HCT116 (cell line): ENCODE results near the gene ETHE1. TPM values are rescaled to one million over a fixed set of nuclear protein-coding genes. Genes with fewer than 3 reads are reported as not detected.

Experiments used
- ATAC-seq: fragments of 200-7000 bp; cut with Tn5 transposase; 2 replicates; pipeline ENCODE4 v1.9.1; 2020; ENCODE audit warnings: mild to moderate bottlenecking, moderate library complexity
- BruUV-seq: library from RNA; stranded (reverse); fragments of 400-500 nt; replicated peaks from 2 replicates; lab custom pipeline; 2021; lab: Mats Ljungman, UMichigan
- CTCF ChIA-PET: fragments of 300-600 bp; sonication (Branson Sonifier 250); formaldehyde crosslinking; loops from one replicate; lab custom pipeline; 2021; ENCODE audit warnings: antibody characterized with exemption; lab: Charles Lee
- POLR2A ChIA-PET: fragments of 300-600, 350-600 bp; sonication (Branson Sonifier 250); formaldehyde crosslinking; loops from one replicate; lab custom pipeline; 2021; ENCODE audit warnings: antibody characterized with exemption; lab: Charles Lee
- RAD21 ChIA-PET, 2 experiments: fragments of 300-600 bp; sonication (Branson Sonifier 250); formaldehyde crosslinking; loops; one replicate each; lab custom pipeline; 2023; ENCODE audit warnings: low total read pairs in 2 of 2; ENCODE audit not compliant: uncharacterized antibody in 2 of 2, unreplicated experiment in 2 of 2, low non-redundant PET in 1 of 2; lab: Charles Lee
- DNase-seq: peaks from one replicate; pipeline ENCODE4 v3.0.0-alpha.2; 2010; ENCODE audit warnings: low read depth, low spot score
- H2AFZ ChIP-seq: fragments of 200-600 bp; shearing (Covaris generic), sonication (generic); 2 replicates; pipeline ENCODE4 v1.6.1; 2017; ENCODE audit warnings: low read depth, mixed run types, mixed read lengths, antibody characterized with exemption, low read length; ENCODE audit not compliant: poor library complexity, severe bottlenecking
- H3K27ac ChIP-seq: 2 replicates; pipeline ENCODE4 v1.5.1; 2012; ENCODE audit warnings: low read depth, low read length
- H3K27me3 ChIP-seq: fragments of 200-600 bp; sonication (generic); 2 replicates; pipeline ENCODE4 v1.6.1; 2016; ENCODE audit warnings: mixed run types, low read length, mixed read lengths; ENCODE audit not compliant: insufficient read depth
- H3K36me3 ChIP-seq, 2 experiments: fragments of 200-500 bp in 1 of 2; fragments of 200-600 bp in 1 of 2; sonication (Bioruptor generic) in 1 of 2; sonication (generic) in 1 of 2; 2 replicates each; pipeline versions ENCODE4 v1.5.1 to v1.6.1; 2014 to 2016; ENCODE audit warnings: low read length in 2 of 2, inconsistent platforms in 1 of 2, mixed read lengths in 1 of 2, mixed run types in 1 of 2; ENCODE audit not compliant: insufficient read depth in 2 of 2, control insufficient read depth in 1 of 2
- H3K4me1 ChIP-seq, 2 experiments: fragments of 200-600 bp in 1 of 2; sonication (generic) in 1 of 2; 2 replicates each; pipeline versions ENCODE4 v1.5.1 to v1.6.1; 2012 to 2017; ENCODE audit warnings: low read length in 2 of 2, inconsistent platforms in 1 of 2, mild to moderate bottlenecking in 1 of 2, mixed read lengths in 1 of 2, mixed run types in 1 of 2, moderate library complexity in 1 of 2; ENCODE audit not compliant: insufficient read depth in 2 of 2, control insufficient read depth in 1 of 2
- H3K4me2 ChIP-seq: fragments of 200-600 bp; sonication (generic); 2 replicates; pipeline ENCODE4 v1.6.1; 2017; ENCODE audit warnings: mixed run types, low read length, mixed read lengths
- H3K4me3 ChIP-seq, 2 experiments: fragments of 200-600 bp in 1 of 2; sonication (generic) in 1 of 2; replicated peaks in 1 of 2; 2 replicates each; pipeline ENCODE4 v1.5.1; 2011 to 2016; ENCODE audit warnings: low read length in 2 of 2, control low read depth in 1 of 2, low read depth in 1 of 2, mild to moderate bottlenecking in 1 of 2, mixed read lengths in 1 of 2, mixed run types in 1 of 2
- H3K79me2 ChIP-seq: fragments of 200-600 bp; sonication (generic); 2 replicates; pipeline ENCODE4 v1.6.1; 2017; ENCODE audit warnings: mild to moderate bottlenecking, mixed run types, low read length, moderate library complexity, mixed read lengths; ENCODE audit not compliant: insufficient read depth
- H3K9ac ChIP-seq: fragments of 200-600 bp; sonication (generic); 2 replicates; pipeline ENCODE4 v1.6.1; 2016; ENCODE audit warnings: low read length, mixed read lengths
- H3K9me2 ChIP-seq: fragments of 200-600 bp; sonication (generic), shearing (Covaris generic); 2 replicates; pipeline ENCODE4 v1.6.1; 2017; ENCODE audit warnings: mixed run types, mild to moderate bottlenecking, moderate library complexity; ENCODE audit not compliant: insufficient read depth
- H3K9me3 ChIP-seq, 2 experiments: fragments of 200-500 bp in 1 of 2; fragments of 200-600 bp in 1 of 2; sonication (Bioruptor generic) in 1 of 2; sonication (generic) in 1 of 2; 2 replicates each; pipeline ENCODE4 v1.6.1; 2014 to 2017; ENCODE audit warnings: low read length in 2 of 2, mixed read lengths in 2 of 2, inconsistent platforms in 1 of 2, low read depth in 1 of 2, mild to moderate bottlenecking in 1 of 2, mixed run types in 1 of 2, moderate library complexity in 1 of 2; ENCODE audit not compliant: control insufficient read depth in 1 of 2, insufficient read depth in 1 of 2
- H4K20me1 ChIP-seq: fragments of 200-600 bp; sonication (generic), shearing (Covaris generic); 2 replicates; pipeline ENCODE4 v1.6.1; 2017; ENCODE audit warnings: mixed run types, mild to moderate bottlenecking, moderate library complexity; ENCODE audit not compliant: insufficient read depth
- CBX3 ChIP-seq: IDR thresholded peaks from 2 replicates; pipeline ENCODE4 v1.6.1; 2012; ENCODE audit warnings: low read depth
- EZH2 ChIP-seq: fragments of 200-600 bp; sonication (generic); IDR thresholded peaks from 2 replicates; pipeline ENCODE4 v1.6.1; 2017; ENCODE audit warnings: antibody characterized with exemption, mixed run types
- FOSL1 ChIP-seq: IDR thresholded peaks from 2 replicates; pipeline ENCODE4 v1.6.1; 2012; ENCODE audit warnings: low read depth
- POLR2A ChIP-seq: IDR thresholded peaks from 2 replicates; pipeline ENCODE4 v1.7.0; 2011; ENCODE audit warnings: borderline replicate concordance; ENCODE audit not compliant: insufficient read depth, insufficient read length; ENCODE audit errors: extremely low read depth
- POLR2AphosphoS5 ChIP-seq: IDR thresholded peaks from 2 replicates; pipeline ENCODE4 v1.6.1; 2011; ENCODE audit warnings: mild to moderate bottlenecking, low read depth, low read length, moderate library complexity
- RAD21 ChIP-seq: IDR thresholded peaks from 2 replicates; pipeline ENCODE4 v1.6.1; 2012; ENCODE audit warnings: low read depth, mild to moderate bottlenecking
- REST ChIP-seq: IDR thresholded peaks from 2 replicates; pipeline ENCODE4 v1.6.1; 2012; ENCODE audit warnings: low read depth
- SIN3A ChIP-seq: IDR thresholded peaks from 2 replicates; pipeline ENCODE4 v1.6.1; 2012; ENCODE audit warnings: low read depth
- SP1 ChIP-seq: IDR thresholded peaks from 2 replicates; pipeline ENCODE4 v1.6.1; 2012; ENCODE audit warnings: low read depth
- SRF ChIP-seq: IDR thresholded peaks from 2 replicates; pipeline ENCODE4 v1.6.1; 2012; ENCODE audit warnings: low read depth
- intact Hi-C: fragments of 100-400 bp; cut with micrococcal nuclease; formaldehyde crosslinking; loops from 2 replicates; pipeline ENCODE4 v1.10.0; 2022
- total RNA-seq: library from RNA; stranded (reverse); gene quantifications from one replicate; pipeline ENCODE4 v1.2.1, GENCODE V29; 2021; ENCODE audit not compliant: unreplicated experiment

ETHE1 gene
- total RNA-seq, 1 experiment from 2014 or later = 64.3 TPM

- Histone ChIP-seq H3K4me1 (no peaks in the 10 kb centered on the region), H3K9me3 (no peaks in the 10 kb centered on the region), H3K9ac (no peak overlapping the region), H3K36me3 (peaks cover 4 to 9% of the 10 kb centered on the region in 2 experiments; a peak in 3 of 4 replicates), H2AFZ (no peak overlapping the region), H4K20me1 (no peaks in the 10 kb centered on the region), H3K4me3 (no peak overlapping the region), H3K27me3 (no peaks in the 10 kb centered on the region), H3K9me2 (no peaks in the 10 kb centered on the region), H3K27ac (no peak overlapping the region), H3K4me2 (no peak overlapping the region), H3K79me2 (no peaks in the 10 kb centered on the region)
- ChIA-PET CTCF (interaction anchor here (2.3 kb wide), 1 partner anchor 64 kb away, joined by 6 read pairs; no protein-coding TSS in a partner anchor), POLR2A (no interaction called here), RAD21 (no interaction called here)
- no peak for DNase-seq
- no TSS peak for BruUV-seq
- intact Hi-C loops = no loop called here
- ATAC-seq = no peak
- TF ChIP-seq REST (no peak), SRF (no peak), POLR2A (no peak), EZH2 (no peak), POLR2AphosphoS5 (no peak), SIN3A (no peak), FOSL1 (no peak), CBX3 (no peak), RAD21 (no peak), SP1 (no peak)
Measured at GRCh38 chr19:43511324-43511723, 15.7 kb downstream of the ETHE1 start.
